ENCODE measurements around the gene HIPK4. TPM values are rescaled to one million over a fixed set of nuclear protein-coding genes. Genes with fewer than 3 reads are reported as not detected.
A peak's percentile ranks its signal among the peaks of the same experiment; 100 is the strongest.

HIPK4 gene
- total RNA-seq, 1 donor from 2014 or later: 0.30 TPM

- Mint-ChIP-seq H3K27me3 (ENCODE audit: low read depth) (no peaks in the 10 kb centered on the region), H3K36me3 (ENCODE audit: low read depth) (no peaks in the 10 kb centered on the region), H3K27ac (ENCODE audit: unreplicated experiment) (no peak overlapping the region), H3K9me3 (no peaks in the 10 kb centered on the region), H3K4me1 (no peaks in the 10 kb centered on the region), H3K4me3 (no peak overlapping the region)
- TF ChIP-seq CTCF (conservative IDR thresholded peaks at IDR 0.05): peak; percentile 34
- DNase-seq (ENCODE audit: low read depth, low spot score): no peak
Measured at GRCh38 chr19:40381321-40381720, 8.7 kb downstream of the HIPK4 start.

- no peak for TF ChIP-seq CTCF (conservative IDR thresholded peaks at IDR 0.05)
- H3K4me3 Mint-ChIP-seq: no peak overlapping the region
- peaks cover 2% of the 10 kb centered on the region for H3K36me3 Mint-ChIP-seq (ENCODE audit: low read depth)
- no peaks in the 10 kb centered on the region for H3K4me1 Mint-ChIP-seq
- DNase-seq (ENCODE audit: low read depth, low spot score): no peak
- no peak overlapping the region for H3K27ac Mint-ChIP-seq (ENCODE audit: unreplicated experiment)
- H3K27me3 Mint-ChIP-seq (ENCODE audit: low read depth): no peaks in the 10 kb centered on the region
- H3K9me3 Mint-ChIP-seq: no peaks in the 10 kb centered on the region
Measured at GRCh38 chr19:40380199-40381037, 9.6 kb downstream of the HIPK4 start.

- Mint-ChIP-seq H3K9me3 (no peaks in the 10 kb centered on the region), H3K36me3 (ENCODE audit: low read depth) (peaks cover 3% of the 10 kb centered on the region), H3K4me1 (no peaks in the 10 kb centered on the region), H3K4me3 (no peak overlapping the region), H3K27ac (ENCODE audit: unreplicated experiment) (no peak overlapping the region), H3K27me3 (ENCODE audit: low read depth) (no peaks in the 10 kb centered on the region)
- no peak for DNase-seq (ENCODE audit: low read depth, low spot score)
- no peak for TF ChIP-seq CTCF (conservative IDR thresholded peaks at IDR 0.05)
Measured at GRCh38 chr19:40379446-40380198, 10.4 kb downstream of the HIPK4 start.

GRCh38 chr19:40378509-40378908 lies 11.5 kb downstream of the HIPK4 start:
- H3K9me3 Mint-ChIP-seq: no peaks in the 10 kb centered on the region
- peaks cover 8% of the 10 kb centered on the region for H3K36me3 Mint-ChIP-seq (ENCODE audit: low read depth)
- H3K27ac Mint-ChIP-seq (ENCODE audit: unreplicated experiment): no peak overlapping the region
- H3K4me3 Mint-ChIP-seq: no peak overlapping the region
- no peaks in the 10 kb centered on the region for H3K4me1 Mint-ChIP-seq
- no peak for DNase-seq (ENCODE audit: low read depth, low spot score)
- no peaks in the 10 kb centered on the region for H3K27me3 Mint-ChIP-seq (ENCODE audit: low read depth)
- no peak for TF ChIP-seq CTCF (conservative IDR thresholded peaks at IDR 0.05)

GRCh38 chr19:40377876-40378385 lies 12.1 kb downstream of the HIPK4 start:
- H3K27ac Mint-ChIP-seq (ENCODE audit: unreplicated experiment): peak overlapping the region; percentile 50
- H3K9me3 Mint-ChIP-seq: no peaks in the 10 kb centered on the region
- TF ChIP-seq CTCF (conservative IDR thresholded peaks at IDR 0.05): no peak
- no peak overlapping the region for H3K4me3 Mint-ChIP-seq
- DNase-seq (ENCODE audit: low read depth, low spot score): no peak
- peaks cover 8% of the 10 kb centered on the region for H3K36me3 Mint-ChIP-seq (ENCODE audit: low read depth)
- no peaks in the 10 kb centered on the region for H3K4me1 Mint-ChIP-seq
- H3K27me3 Mint-ChIP-seq (ENCODE audit: low read depth): no peaks in the 10 kb centered on the region

Measured in neural crest cell (in vitro differentiated cells).